GM12891 (cell line): Measurements from ENCODE around the gene BMF.

ENCODE experiments used
- PAX5 ChIP-seq: IDR thresholded peaks from 2 replicates; pipeline ENCODE4 v1.6.1; 2011; ENCODE audit warnings: low read length, moderate library complexity, mild to moderate bottlenecking; ENCODE audit not compliant: insufficient read depth, severe bottlenecking
- POLR2A ChIP-seq: IDR thresholded peaks from 2 replicates; pipeline ENCODE4 v1.6.1; 2011; ENCODE audit warnings: low read depth, low read length, control low read depth
- POLR2AphosphoS5 ChIP-seq: IDR thresholded peaks from 2 replicates; pipeline ENCODE4 v1.6.1; 2011; ENCODE audit warnings: low read depth, low read length, control low read depth
- POU2F2 ChIP-seq: IDR thresholded peaks from 2 replicates; pipeline ENCODE4 v1.6.1; 2011; ENCODE audit warnings: low read depth, mild to moderate bottlenecking, control low read depth, low read length, moderate library complexity
- TAF1 ChIP-seq: IDR thresholded peaks from 2 replicates; pipeline ENCODE4 v1.6.1; 2011; ENCODE audit warnings: low read depth, low read length, control low read depth

DNA sequence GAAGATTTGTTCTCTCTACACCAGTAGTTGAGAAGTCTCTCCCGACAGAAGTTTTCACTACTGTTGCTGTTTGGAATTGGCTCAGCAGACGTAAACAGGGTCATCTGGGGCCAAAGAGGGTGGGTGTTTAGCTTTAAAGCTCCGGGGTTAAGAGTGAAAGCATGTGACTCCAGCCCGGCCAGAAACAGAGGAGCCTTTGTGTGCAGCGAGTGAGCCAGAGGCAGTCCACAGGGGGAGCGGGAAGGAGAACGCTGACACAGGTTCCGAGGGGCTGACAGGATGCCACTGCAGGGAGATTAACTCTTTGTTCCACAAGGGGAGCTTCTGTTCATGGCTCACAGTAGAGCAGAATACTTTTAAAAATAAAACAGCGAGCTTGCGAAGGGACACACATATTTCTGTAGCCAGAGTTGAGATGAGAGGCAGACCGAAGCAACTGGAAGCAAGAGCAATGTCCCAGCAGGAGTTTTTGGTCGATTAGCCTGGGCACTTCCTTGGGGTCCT, 26.9 kb downstream of the BMF start:
- TF ChIP-seq POLR2A, result no peak
- TF ChIP-seq POLR2AphosphoS5, result no peak
- TF ChIP-seq TAF1, result no peak
- no peak for TF ChIP-seq PAX5
- TF ChIP-seq POU2F2, result no peak
